Measurements from ENCODE around the gene CNFN.

DNA sequence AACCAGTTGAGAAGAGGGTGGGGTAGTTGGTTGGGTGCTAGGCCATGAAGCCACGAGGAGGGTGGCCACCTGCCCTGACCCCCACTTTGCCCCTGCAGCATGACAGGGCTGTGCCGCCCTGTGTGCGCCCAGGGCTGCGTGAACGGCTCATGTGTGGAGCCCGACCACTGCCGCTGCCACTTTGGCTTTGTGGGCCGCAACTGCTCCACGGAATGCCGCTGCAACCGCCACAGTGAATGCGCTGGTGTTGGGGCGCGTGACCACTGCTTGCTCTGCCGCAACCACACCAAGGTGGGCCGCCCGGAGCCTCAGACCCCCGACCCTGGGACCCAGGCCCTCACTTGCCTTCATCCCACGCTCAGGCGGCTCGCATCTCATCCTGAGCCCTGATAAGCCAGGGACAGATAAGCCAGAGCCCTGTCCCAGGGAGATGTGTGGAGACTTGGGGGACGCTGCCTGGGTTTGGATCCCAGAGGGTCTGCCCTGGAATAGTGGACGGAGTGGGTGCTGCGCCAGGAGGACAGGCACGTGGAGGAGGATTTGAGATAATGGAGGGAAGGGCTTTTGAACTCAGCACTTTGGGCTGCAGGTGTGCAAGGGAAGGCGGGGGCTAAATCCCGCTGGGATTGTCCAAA is 20.5 kb downstream of the CNFN start:
- no peak for TF ChIP-seq POLR2A (IDR thresholded peaks at IDR 0.05; ENCODE audit: low read length)
- no peak for TF ChIP-seq GATA1 (IDR thresholded peaks at IDR 0.05; ENCODE audit: low read depth, low read length)
